SU-DHL-6 (cell line): ENCODE data around the gene OXER1.

Experiments
- H2AFZ ChIP-seq: fragments of 200-600 bp; sonication (generic); 2 replicates; pipeline ENCODE4 v1.6.1; 2014; ENCODE audit warnings: low read depth, mild to moderate bottlenecking, moderate library complexity, mixed read lengths, antibody characterized with exemption, low read length; ENCODE audit not compliant: severe bottlenecking
- H3F3A ChIP-seq: fragments of 200-600 bp; shearing (Covaris generic); 2 replicates; pipeline ENCODE4 v1.6.0; 2016; ENCODE audit warnings: antibody characterized with exemption, mild to moderate bottlenecking; ENCODE audit not compliant: insufficient read depth
- H3K27ac ChIP-seq: fragments of 200-600 bp; sonication (generic); 2 replicates; pipeline ENCODE4 v1.5.1; 2016; ENCODE audit warnings: low read depth, mild to moderate bottlenecking, low read length, moderate library complexity, mixed read lengths
- H3K27me3 ChIP-seq: fragments of 200-600 bp; sonication (generic), shearing (Covaris generic); 2 replicates; pipeline ENCODE4 v1.6.0; 2014; ENCODE audit warnings: mild to moderate bottlenecking, low read length
- H3K36me3 ChIP-seq: fragments of 200-600 bp; sonication (generic); 2 replicates; pipeline ENCODE4 v1.6.1; 2014; ENCODE audit warnings: mild to moderate bottlenecking, low read length, mixed read lengths
- H3K4me2 ChIP-seq: fragments of 300-600, 200-600 bp; shearing (Covaris generic), sonication (generic); 2 replicates; pipeline ENCODE4 v1.6.0; 2014; ENCODE audit warnings: low read length, low read depth, mild to moderate bottlenecking; ENCODE audit not compliant: poor library complexity, severe bottlenecking
- H3K4me3 ChIP-seq: fragments of 200-600 bp; sonication (generic); 2 replicates; pipeline ENCODE4 v1.5.1; 2014; ENCODE audit warnings: antibody characterized with exemption, low read length, mild to moderate bottlenecking, mixed read lengths; ENCODE audit not compliant: insufficient read depth, poor library complexity, severe bottlenecking
- H3K79me2 ChIP-seq: fragments of 200-600 bp; sonication (generic); 2 replicates; pipeline ENCODE4 v1.6.1; 2014; ENCODE audit warnings: mild to moderate bottlenecking, low read length, moderate library complexity; ENCODE audit not compliant: insufficient read depth
- H3K9ac ChIP-seq: fragments of 200-600 bp; sonication (generic); 2 replicates; pipeline ENCODE4 v1.7.0; 2014; ENCODE audit warnings: mild to moderate bottlenecking, low read length
- H3K9me2 ChIP-seq: fragments of 200-600 bp; sonication (generic); replicated peaks from 2 replicates; pipeline ENCODE4 v1.6.1; 2014; ENCODE audit warnings: low read length; ENCODE audit not compliant: insufficient read depth
- H3K9me3 ChIP-seq: fragments of 200-600 bp; sonication (generic); 2 replicates; pipeline ENCODE4 v1.6.1; 2014; ENCODE audit warnings: low read length, mixed read lengths; ENCODE audit not compliant: insufficient read depth
- H4K20me1 ChIP-seq: fragments of 200-600 bp; sonication (generic); 2 replicates; pipeline ENCODE4 v1.6.1; 2014; ENCODE audit warnings: low read depth, mild to moderate bottlenecking, antibody characterized with exemption, low read length, moderate library complexity, mixed read lengths
- EZH2phosphoT487 ChIP-seq: fragments of 200-600 bp; sonication (generic), shearing (Covaris generic); conservative IDR thresholded peaks from 2 replicates; pipeline ENCODE4 v1.6.1; 2018; ENCODE audit warnings: mild to moderate bottlenecking, antibody characterized with exemption, low read length, moderate library complexity, mixed read lengths
- TF ChIP-seq, protein P1 (sequence below): fragments of 200-600 bp; sonication (generic); IDR thresholded peaks from one replicate; pipeline ENCODE4 v1.5.1; 2017; ENCODE audit warnings: antibody characterized with exemption, mild to moderate bottlenecking, low read length, moderate library complexity; ENCODE audit not compliant: insufficient read depth, poor library complexity, severe bottlenecking

The OXER1 gene

GRCh38 chr2:42787788-42788477 lies 24.0 kb upstream of the OXER1 start:
- Histone ChIP-seq H2AFZ (no peak overlapping the region), H3K27me3 (no peaks in the 10 kb centered on the region), H3K27ac (no peak overlapping the region), H3K9me2 (no peaks in the 10 kb centered on the region), H3K36me3 (no peaks in the 10 kb centered on the region), H4K20me1 (no peaks in the 10 kb centered on the region), H3K4me2 (no peak overlapping the region), H3K4me3 (no peak overlapping the region), H3K9ac (no peak overlapping the region), H3K79me2 (no peaks in the 10 kb centered on the region), H3F3A (no peaks in the 10 kb centered on the region), H3K9me3 (no peaks in the 10 kb centered on the region)
- no peak for TF ChIP-seq EZH2phosphoT487
- TF ChIP-seq, protein P1, sequence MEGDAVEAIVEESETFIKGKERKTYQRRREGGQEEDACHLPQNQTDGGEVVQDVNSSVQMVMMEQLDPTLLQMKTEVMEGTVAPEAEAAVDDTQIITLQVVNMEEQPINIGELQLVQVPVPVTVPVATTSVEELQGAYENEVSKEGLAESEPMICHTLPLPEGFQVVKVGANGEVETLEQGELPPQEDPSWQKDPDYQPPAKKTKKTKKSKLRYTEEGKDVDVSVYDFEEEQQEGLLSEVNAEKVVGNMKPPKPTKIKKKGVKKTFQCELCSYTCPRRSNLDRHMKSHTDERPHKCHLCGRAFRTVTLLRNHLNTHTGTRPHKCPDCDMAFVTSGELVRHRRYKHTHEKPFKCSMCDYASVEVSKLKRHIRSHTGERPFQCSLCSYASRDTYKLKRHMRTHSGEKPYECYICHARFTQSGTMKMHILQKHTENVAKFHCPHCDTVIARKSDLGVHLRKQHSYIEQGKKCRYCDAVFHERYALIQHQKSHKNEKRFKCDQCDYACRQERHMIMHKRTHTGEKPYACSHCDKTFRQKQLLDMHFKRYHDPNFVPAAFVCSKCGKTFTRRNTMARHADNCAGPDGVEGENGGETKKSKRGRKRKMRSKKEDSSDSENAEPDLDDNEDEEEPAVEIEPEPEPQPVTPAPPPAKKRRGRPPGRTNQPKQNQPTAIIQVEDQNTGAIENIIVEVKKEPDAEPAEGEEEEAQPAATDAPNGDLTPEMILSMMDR = no peak

DNA sequence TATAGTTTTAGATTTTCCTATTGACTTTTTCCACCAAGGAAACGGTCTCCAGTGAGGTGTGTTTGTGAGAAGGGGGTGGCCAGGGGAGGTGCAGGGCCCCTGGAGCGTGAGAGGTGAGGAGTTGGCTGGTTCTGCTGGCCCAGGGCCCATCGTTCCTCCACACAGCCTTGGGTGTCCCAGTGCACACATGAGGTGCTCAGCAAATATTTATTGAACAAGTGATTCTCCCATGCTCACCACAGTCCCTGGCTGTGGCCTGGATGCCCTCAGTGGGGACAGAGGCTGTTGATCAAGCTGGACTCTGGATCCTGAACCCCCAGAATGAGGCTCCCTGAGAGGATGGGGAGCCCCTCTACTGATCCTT lies 23.5 kb upstream of the OXER1 start:
- no peak overlapping the region for H2AFZ ChIP-seq
- H3K27ac ChIP-seq = no peak overlapping the region
- H4K20me1 ChIP-seq = no peaks in the 10 kb centered on the region
- no peaks in the 10 kb centered on the region for H3K79me2 ChIP-seq
- no peak overlapping the region for H3K4me3 ChIP-seq
- TF ChIP-seq, protein P1 = no peak
- TF ChIP-seq EZH2phosphoT487 = no peak
- H3K4me2 ChIP-seq = no peak overlapping the region
- H3F3A ChIP-seq = no peaks in the 10 kb centered on the region
- H3K27me3 ChIP-seq = no peaks in the 10 kb centered on the region
- no peaks in the 10 kb centered on the region for H3K36me3 ChIP-seq
- H3K9me3 ChIP-seq = no peaks in the 10 kb centered on the region
- H3K9me2 ChIP-seq = no peaks in the 10 kb centered on the region
- no peak overlapping the region for H3K9ac ChIP-seq

- no peaks in the 10 kb centered on the region for H3K27me3 ChIP-seq
- no peak overlapping the region for H3K27ac ChIP-seq
- no peak for TF ChIP-seq EZH2phosphoT487
- H4K20me1 ChIP-seq = no peaks in the 10 kb centered on the region
- H3K9ac ChIP-seq = no peak overlapping the region
- H3K4me2 ChIP-seq = no peak overlapping the region
- no peaks in the 10 kb centered on the region for H3K9me3 ChIP-seq
- no peaks in the 10 kb centered on the region for H3F3A ChIP-seq
- no peaks in the 10 kb centered on the region for H3K9me2 ChIP-seq
- H2AFZ ChIP-seq = no peak overlapping the region
- no peaks in the 10 kb centered on the region for H3K79me2 ChIP-seq
- no peak overlapping the region for H3K4me3 ChIP-seq
- no peaks in the 10 kb centered on the region for H3K36me3 ChIP-seq
These were observed 22.8 kb upstream of the OXER1 start for GRCh38 chr2:42786561-42787345.
